Esophagus squamous epithelium (tissue), 4 donors: ENCODE data around the gene PTPRS.

Experiments
- POLR2A ChIP-seq, 4 donors: fragments of 450-650 bp; IDR thresholded peaks; one replicate each; pipeline ENCODE4 v1.6.1; 2017; ENCODE audit warnings: antibody characterized with exemption in 4 of 4, mild to moderate bottlenecking in 4 of 4, moderate library complexity in 3 of 4
- TF ChIP-seq, protein P1 (sequence below), 6 experiments: fragments of 450-650 bp in 4 of 6; fragments of 200-600 bp in 2 of 6; sonication (generic) in 2 of 6; IDR thresholded peaks; one replicate each; pipeline ENCODE4 v1.5.1; 2016 to 2019; ENCODE audit warnings: antibody characterized with exemption in 6 of 6, mild to moderate bottlenecking in 4 of 6, moderate library complexity in 4 of 6

DNA sequence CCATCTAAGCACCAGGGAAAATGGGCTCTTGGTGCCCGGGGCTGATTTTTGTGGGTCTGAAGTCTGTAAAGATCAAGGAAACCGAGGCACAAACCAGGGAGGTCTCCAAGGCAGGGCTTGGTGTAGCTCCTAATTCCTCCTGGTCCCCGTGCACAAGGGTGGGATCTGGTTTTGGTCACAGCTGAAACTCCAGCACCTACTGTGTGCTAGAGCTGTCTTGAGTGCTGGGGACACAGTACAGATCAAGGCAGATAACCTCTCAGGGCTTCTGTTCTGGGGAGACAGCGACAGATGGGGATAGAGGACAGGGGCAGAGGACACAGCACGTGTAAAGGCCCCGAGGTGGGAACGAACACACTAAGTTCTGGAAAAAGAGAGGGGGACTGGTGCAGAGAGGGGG, 37.4 kb downstream of the PTPRS start:
- TF ChIP-seq, protein P1, sequence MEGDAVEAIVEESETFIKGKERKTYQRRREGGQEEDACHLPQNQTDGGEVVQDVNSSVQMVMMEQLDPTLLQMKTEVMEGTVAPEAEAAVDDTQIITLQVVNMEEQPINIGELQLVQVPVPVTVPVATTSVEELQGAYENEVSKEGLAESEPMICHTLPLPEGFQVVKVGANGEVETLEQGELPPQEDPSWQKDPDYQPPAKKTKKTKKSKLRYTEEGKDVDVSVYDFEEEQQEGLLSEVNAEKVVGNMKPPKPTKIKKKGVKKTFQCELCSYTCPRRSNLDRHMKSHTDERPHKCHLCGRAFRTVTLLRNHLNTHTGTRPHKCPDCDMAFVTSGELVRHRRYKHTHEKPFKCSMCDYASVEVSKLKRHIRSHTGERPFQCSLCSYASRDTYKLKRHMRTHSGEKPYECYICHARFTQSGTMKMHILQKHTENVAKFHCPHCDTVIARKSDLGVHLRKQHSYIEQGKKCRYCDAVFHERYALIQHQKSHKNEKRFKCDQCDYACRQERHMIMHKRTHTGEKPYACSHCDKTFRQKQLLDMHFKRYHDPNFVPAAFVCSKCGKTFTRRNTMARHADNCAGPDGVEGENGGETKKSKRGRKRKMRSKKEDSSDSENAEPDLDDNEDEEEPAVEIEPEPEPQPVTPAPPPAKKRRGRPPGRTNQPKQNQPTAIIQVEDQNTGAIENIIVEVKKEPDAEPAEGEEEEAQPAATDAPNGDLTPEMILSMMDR (IDR thresholded peaks at IDR 0.05) = no peak
- TF ChIP-seq POLR2A (IDR thresholded peaks at IDR 0.05) = no peak
